KOPT-K1 (cell line): ENCODE measurements around the gene RLN2.
"Not testable (repeated sequence)": the region's sequence is repeated elsewhere in the genome, so short reads cannot be mapped to it uniquely, and the experiment has no call there.

Source experiments
- H3K27ac ChIP-seq: fragments of 200-600 bp; sonication (generic); 2 replicates; pipeline ENCODE4 v1.5.1; 2016; ENCODE audit warnings: antibody characterized with exemption, mild to moderate bottlenecking, low read depth, low read length; ENCODE audit not compliant: poor library complexity, severe bottlenecking
- H3K36me3 ChIP-seq: fragments of 200-600 bp; sonication (generic); 2 replicates; pipeline ENCODE4 v1.5.1; 2017; ENCODE audit warnings: antibody characterized with exemption, mild to moderate bottlenecking, low read length, moderate library complexity; ENCODE audit not compliant: insufficient read depth
- H3K9me3 ChIP-seq: fragments of 200-600 bp; sonication (generic); 2 replicates; pipeline ENCODE4 v1.5.1; 2017; ENCODE audit warnings: antibody characterized with exemption, low read length, mild to moderate bottlenecking; ENCODE audit not compliant: insufficient read depth, poor library complexity, severe bottlenecking

The RLN2 gene

GRCh38 chr9:5303840-5304795, at the start of gene RLN2:
Gene RLN2 (minus strand): TSS chr9:5304716. CDS start chr9:5304580, 136 bp downstream.
- H3K27ac ChIP-seq, H3K9me3 ChIP-seq: not testable (repeated sequence)

GRCh38 chr9:5354184-5354583, 49.7 kb upstream of the RLN2 start:
- Histone ChIP-seq H3K27ac (no peak overlapping the region), H3K36me3 (no peaks in the 10 kb centered on the region), H3K9me3 (peaks cover 6% of the 10 kb centered on the region)

More at GRCh38 chr9:5303840-5304795, at the start of gene RLN2:
- H3K36me3 ChIP-seq, result not testable (repeated sequence)

GRCh38 chr9:5352637-5353248, 48.2 kb upstream of the RLN2 start:
- Histone ChIP-seq H3K27ac (no peak overlapping the region), H3K36me3 (no peaks in the 10 kb centered on the region), H3K9me3 (peaks cover 16% of the 10 kb centered on the region)

- H3K36me3 ChIP-seq, H3K27ac ChIP-seq, H3K9me3 ChIP-seq: not testable (repeated sequence)
Measured at GRCh38 chr9:5338992-5339981, 34.8 kb upstream of the RLN2 start, which contains the start of gene RLN1. Gene RLN1 (minus strand): TSS chr9:5339876. CDS start chr9:5339746, 130 bp downstream.

- Histone ChIP-seq H3K27ac (peak overlapping the region; percentile 19), H3K9me3 (no peaks in the 10 kb centered on the region), H3K36me3 (no peaks in the 10 kb centered on the region)
Measured at GRCh38 chr9:5336688-5337087, 32.2 kb upstream of the RLN2 start.

- not testable (repeated sequence) for H3K9me3 ChIP-seq, H3K27ac ChIP-seq, H3K36me3 ChIP-seq
Measured at GRCh38 chr9:5331276-5331675, 26.8 kb upstream of the RLN2 start.

GRCh38 chr9:5326893-5327548, 22.5 kb upstream of the RLN2 start:
- H3K27ac ChIP-seq, result no peak overlapping the region
- no peaks in the 10 kb centered on the region for H3K36me3 ChIP-seq
- no peaks in the 10 kb centered on the region for H3K9me3 ChIP-seq

- no peaks in the 10 kb centered on the region for H3K36me3 ChIP-seq
- H3K27ac ChIP-seq, result no peak overlapping the region
- H3K9me3 ChIP-seq, result no peaks in the 10 kb centered on the region
Measured at GRCh38 chr9:5326187-5326586, 21.7 kb upstream of the RLN2 start.

- H3K36me3 ChIP-seq, H3K9me3 ChIP-seq, H3K27ac ChIP-seq: not testable (repeated sequence)
Measured at GRCh38 chr9:5321601-5322000, 17.1 kb upstream of the RLN2 start.

- Histone ChIP-seq H3K27ac (no peak overlapping the region), H3K36me3 (no peaks in the 10 kb centered on the region), H3K9me3 (no peaks in the 10 kb centered on the region)
Measured at GRCh38 chr9:5321058-5321457, 16.5 kb upstream of the RLN2 start.

- peaks cover 22% of the 10 kb centered on the region for H3K9me3 ChIP-seq
Measured at GRCh38 chr9:5316406-5316805, 11.9 kb upstream of the RLN2 start.

GRCh38 chr9:5315187-5315923, 10.8 kb upstream of the RLN2 start:
- Histone ChIP-seq H3K27ac (no peak overlapping the region), H3K9me3 (peaks cover 22% of the 10 kb centered on the region), H3K36me3 (no peaks in the 10 kb centered on the region)

More at GRCh38 chr9:5316406-5316805, 11.9 kb upstream of the RLN2 start:
- H3K36me3 ChIP-seq, H3K27ac ChIP-seq: not testable (repeated sequence)

GRCh38 chr9:5310851-5311250, 6.3 kb upstream of the RLN2 start:
- Histone ChIP-seq H3K36me3 (no peaks in the 10 kb centered on the region), H3K9me3 (peaks cover 21% of the 10 kb centered on the region), H3K27ac (no peak overlapping the region)

GRCh38 chr9:5305741-5306140, 1.2 kb upstream of the RLN2 start:
- H3K36me3 ChIP-seq, result no peaks in the 10 kb centered on the region
- no peak overlapping the region for H3K27ac ChIP-seq
- H3K9me3 ChIP-seq, result no peaks in the 10 kb centered on the region
